A549 (cell line): Measurements from ENCODE around the gene FGGY.

Experiments
- BCL3 ChIP-seq: fragments of >200 bp; sonication (Bioruptor Twin); formaldehyde crosslinking; IDR thresholded peaks from 3 replicates; pipeline ENCODE4 v1.6.1; 2016
- CBX2 ChIP-seq: fragments of 200-600 bp; sonication (generic); IDR thresholded peaks from 2 replicates; pipeline ENCODE4 v1.6.1; 2016; ENCODE audit warnings: low read depth, mild to moderate bottlenecking, borderline replicate concordance
- EP300 ChIP-seq, 2 experiments: fragments of >200 bp; sonication (Bioruptor Twin); formaldehyde crosslinking; IDR thresholded peaks; 2 replicates in 1 of 2; 3 replicates in 1 of 2; pipeline ENCODE4 v1.6.1; 2016 to 2017
- JUN ChIP-seq, 2 experiments: fragments of >200 bp; sonication (Bioruptor Twin); formaldehyde crosslinking; IDR thresholded peaks; 2 replicates in 1 of 2; 3 replicates in 1 of 2; pipeline ENCODE4 v1.6.1; 2016 to 2017
- MAZ ChIP-seq: fragments of 150-350 bp; IDR thresholded peaks from 2 replicates; pipeline ENCODE4 v1.6.1; 2014; ENCODE audit warnings: antibody characterized with exemption, low read depth, low read length, borderline replicate concordance
- POLR2A ChIP-seq: IDR thresholded peaks from 2 replicates; pipeline ENCODE4 v1.6.1; 2012; ENCODE audit warnings: mild to moderate bottlenecking, low read length
- REST ChIP-seq: fragments of 200-600 bp; sonication (generic); IDR thresholded peaks from 2 replicates; pipeline ENCODE4 v1.6.1; 2016; ENCODE audit warnings: antibody characterized with exemption, mild to moderate bottlenecking, moderate library complexity
- SMC3 ChIP-seq: fragments of >200 bp; sonication (Bioruptor Twin); formaldehyde crosslinking; IDR thresholded peaks from 3 replicates; pipeline ENCODE4 v1.6.1; 2018; ENCODE audit warnings: inconsistent platforms
- TF ChIP-seq, protein P1 (sequence below): fragments of >200 bp; sonication (Bioruptor Twin); formaldehyde crosslinking; IDR thresholded peaks from 3 replicates; pipeline ENCODE4 v1.5.1; 2016
- TF ChIP-seq, protein P2 (sequence below): fragments of 450-650 bp; IDR thresholded peaks from 2 replicates; pipeline ENCODE4 v1.6.1; 2014; ENCODE audit warnings: antibody characterized with exemption
- TF ChIP-seq, protein P3 (sequence below): IDR thresholded peaks from 2 replicates; pipeline ENCODE4 v1.6.1; 2012

- no peak for TF ChIP-seq MAZ
- TF ChIP-seq, protein P1, sequence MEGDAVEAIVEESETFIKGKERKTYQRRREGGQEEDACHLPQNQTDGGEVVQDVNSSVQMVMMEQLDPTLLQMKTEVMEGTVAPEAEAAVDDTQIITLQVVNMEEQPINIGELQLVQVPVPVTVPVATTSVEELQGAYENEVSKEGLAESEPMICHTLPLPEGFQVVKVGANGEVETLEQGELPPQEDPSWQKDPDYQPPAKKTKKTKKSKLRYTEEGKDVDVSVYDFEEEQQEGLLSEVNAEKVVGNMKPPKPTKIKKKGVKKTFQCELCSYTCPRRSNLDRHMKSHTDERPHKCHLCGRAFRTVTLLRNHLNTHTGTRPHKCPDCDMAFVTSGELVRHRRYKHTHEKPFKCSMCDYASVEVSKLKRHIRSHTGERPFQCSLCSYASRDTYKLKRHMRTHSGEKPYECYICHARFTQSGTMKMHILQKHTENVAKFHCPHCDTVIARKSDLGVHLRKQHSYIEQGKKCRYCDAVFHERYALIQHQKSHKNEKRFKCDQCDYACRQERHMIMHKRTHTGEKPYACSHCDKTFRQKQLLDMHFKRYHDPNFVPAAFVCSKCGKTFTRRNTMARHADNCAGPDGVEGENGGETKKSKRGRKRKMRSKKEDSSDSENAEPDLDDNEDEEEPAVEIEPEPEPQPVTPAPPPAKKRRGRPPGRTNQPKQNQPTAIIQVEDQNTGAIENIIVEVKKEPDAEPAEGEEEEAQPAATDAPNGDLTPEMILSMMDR: no peak
- TF ChIP-seq JUN (IDR thresholded peaks at IDR 0.05): no peak
- TF ChIP-seq BCL3: no peak
- no peak for TF ChIP-seq SMC3
- TF ChIP-seq, protein P2, sequence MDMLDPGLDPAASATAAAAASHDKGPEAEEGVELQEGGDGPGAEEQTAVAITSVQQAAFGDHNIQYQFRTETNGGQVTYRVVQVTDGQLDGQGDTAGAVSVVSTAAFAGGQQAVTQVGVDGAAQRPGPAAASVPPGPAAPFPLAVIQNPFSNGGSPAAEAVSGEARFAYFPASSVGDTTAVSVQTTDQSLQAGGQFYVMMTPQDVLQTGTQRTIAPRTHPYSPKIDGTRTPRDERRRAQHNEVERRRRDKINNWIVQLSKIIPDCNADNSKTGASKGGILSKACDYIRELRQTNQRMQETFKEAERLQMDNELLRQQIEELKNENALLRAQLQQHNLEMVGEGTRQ: no peak
- TF ChIP-seq POLR2A: no peak
- no peak for TF ChIP-seq REST
- no peak for TF ChIP-seq CBX2
- TF ChIP-seq EP300 (IDR thresholded peaks at IDR 0.05): no peak
- TF ChIP-seq, protein P3, sequence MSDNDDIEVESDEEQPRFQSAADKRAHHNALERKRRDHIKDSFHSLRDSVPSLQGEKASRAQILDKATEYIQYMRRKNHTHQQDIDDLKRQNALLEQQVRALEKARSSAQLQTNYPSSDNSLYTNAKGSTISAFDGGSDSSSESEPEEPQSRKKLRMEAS: no peak
These were observed 439.9 kb downstream of the FGGY start for GRCh38 chr1:59736744-59737143.
